GM19452 (cell line): ENCODE data around the gene PDIA6.

ENCODE experiments used
- ATAC-seq: cut with Tn5 transposase; IDR thresholded peaks from one replicate; pipeline ENCODE4 v1.9.1; 2021; ENCODE audit not compliant: unreplicated experiment

Gene PDIA6

DNA sequence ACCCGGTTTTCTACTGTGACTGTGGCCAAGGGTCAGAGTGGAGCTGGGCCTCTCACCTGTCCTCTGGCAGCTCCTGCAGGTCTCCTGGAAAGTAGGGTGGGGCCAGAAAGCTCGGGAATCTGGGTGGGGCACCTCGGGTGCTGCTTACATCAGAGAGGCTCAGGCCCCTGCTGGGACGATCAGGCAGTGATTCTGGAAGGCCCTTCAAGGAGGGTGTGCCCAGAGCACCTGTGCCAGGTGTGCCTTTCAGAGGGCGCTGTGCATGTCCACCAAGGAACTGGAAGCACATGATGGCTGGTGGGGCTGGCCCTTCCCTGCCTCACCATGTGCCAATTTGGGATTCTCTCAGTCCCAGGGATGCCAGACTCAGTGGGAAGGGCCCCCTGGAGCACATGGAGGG is 47.1 kb downstream of the PDIA6 start:
- no peak for ATAC-seq

- ATAC-seq, result no peak
Measured at GRCh38 chr2:10764896-10765295, 47.7 kb downstream of the PDIA6 start.

DNA sequence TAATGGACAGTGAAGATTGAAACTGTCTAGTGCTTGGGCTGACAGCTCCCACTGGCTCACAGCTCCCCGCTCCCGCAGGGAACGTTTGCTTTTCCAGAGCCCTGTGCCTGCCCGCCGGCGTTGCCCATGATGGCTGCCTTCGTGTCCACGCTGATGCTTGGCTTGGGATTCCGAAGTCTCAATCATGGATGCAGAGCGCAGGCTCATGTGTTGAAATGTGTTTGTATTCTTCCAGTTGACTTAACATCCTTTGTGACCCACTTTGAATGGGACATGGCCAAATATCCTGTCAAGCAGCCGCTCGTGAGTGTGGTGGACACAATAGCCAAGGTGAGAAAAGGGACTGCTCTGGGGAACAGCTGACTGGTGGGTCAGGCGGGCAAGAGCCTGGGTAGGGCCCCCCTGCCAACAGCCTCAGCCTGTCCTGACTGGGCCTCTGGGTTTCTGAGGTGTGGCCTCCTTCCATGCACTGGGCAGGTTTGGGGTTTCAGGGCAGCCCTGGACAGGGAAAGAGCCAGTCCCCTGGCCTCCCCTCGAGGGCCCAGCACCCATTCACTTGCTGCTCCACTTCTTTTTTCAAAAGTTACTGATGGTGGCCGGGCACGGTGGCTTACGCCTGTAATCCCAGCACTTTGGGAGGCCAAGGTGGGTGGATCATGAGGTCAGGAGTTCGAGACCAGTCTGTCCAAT is 48.3 kb downstream of the PDIA6 start:
- ATAC-seq, result no peak

DNA sequence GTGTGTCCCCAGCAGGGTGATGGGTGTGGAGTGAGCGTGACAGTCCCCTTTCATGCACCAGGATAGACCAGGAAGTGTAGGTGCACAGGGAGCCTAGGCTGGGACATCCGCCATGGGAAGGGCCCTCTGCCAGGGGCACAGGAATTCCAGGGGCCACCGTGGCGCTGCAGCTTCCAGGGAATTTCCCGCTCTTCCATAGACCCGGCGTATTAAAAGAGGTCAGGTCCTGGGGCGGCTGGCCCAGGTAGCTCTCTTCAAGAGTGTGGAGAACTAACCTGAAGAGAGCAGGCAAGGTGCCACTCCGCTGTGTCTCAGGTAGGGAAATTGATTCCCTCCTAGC is 49.2 kb downstream of the PDIA6 start:
- ATAC-seq, result no peak

GRCh38 chr2:10762651-10763460 is 49.7 kb downstream of the PDIA6 start:
- ATAC-seq, result no peak

GRCh38 chr2:10761591-10761990 is 51.0 kb downstream of the PDIA6 start:
- ATAC-seq, result no peak

- ATAC-seq, result no peak
Measured at GRCh38 chr2:10760794-10761504, 51.6 kb downstream of the PDIA6 start.

DNA sequence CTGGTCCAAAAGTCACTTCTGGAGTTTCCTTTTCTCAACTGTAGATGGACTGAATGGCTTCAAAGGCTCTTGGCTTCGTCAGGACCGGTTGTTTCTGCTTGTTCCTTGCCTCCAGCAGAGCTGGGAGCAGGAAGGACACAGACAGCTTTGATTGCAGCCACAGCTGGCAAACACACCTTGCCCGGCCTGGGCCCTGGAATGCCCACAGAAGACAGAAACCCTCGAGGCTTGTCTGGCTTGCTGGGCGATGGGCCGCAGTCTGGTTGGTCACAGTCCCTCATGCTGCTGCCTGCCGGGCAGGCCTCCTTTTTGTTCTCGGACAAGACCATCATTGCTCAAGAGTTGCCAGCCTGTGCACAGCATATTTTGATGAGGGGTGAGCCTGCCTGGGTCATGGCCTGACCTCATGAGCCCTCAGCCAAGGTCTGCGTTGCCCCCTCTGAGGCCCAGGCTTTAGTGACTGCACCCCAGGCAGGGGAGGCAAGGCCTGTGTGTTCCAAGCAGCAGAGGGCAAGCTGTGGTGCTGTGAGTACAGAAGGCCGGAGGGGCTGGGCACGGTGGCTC is 53.4 kb downstream of the PDIA6 start:
- ATAC-seq, result no peak

DNA sequence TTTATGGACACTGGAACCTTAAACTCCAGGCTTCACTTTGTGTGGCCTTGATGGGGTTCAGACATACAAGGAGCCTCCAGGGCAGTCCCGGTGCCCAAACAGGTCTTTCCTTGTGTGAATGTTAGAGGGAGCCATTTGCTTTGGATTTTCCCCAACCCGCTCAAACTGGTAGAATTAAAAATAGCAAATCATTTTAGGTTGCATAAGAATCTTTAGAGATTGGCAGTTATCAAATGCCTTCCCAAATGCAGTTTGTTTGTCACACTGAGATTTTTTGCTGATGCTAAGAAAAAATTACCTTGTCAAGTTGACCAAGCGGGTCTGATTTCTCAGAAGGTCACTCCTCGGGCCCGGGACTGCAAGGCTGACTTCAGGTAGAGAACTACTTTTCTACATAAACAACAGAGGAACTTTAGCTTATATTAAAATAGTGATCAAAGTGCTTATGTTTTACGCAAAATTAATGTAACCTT is 54.7 kb downstream of the PDIA6 start:
- no peak for ATAC-seq

DNA sequence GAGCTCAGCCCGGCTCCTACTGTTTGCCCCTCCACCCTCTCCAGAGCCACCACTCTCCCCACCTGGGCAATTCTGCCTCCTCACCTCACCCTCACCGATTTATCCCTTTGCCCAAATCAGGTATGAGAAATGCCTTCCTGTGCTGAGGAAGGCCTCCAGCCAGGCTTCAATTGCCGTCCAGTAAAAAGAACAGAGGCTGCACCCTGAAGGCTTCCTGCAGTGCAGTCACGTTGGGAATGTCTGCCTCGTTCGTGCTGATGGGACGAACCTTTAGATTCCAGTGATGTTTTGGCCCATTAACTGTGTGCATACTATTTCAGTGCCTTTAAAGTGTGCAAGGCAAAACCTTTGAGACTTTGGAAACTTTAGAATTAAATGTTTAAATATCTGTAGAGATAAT is 57.0 kb downstream of the PDIA6 start:
- no peak for ATAC-seq

DNA sequence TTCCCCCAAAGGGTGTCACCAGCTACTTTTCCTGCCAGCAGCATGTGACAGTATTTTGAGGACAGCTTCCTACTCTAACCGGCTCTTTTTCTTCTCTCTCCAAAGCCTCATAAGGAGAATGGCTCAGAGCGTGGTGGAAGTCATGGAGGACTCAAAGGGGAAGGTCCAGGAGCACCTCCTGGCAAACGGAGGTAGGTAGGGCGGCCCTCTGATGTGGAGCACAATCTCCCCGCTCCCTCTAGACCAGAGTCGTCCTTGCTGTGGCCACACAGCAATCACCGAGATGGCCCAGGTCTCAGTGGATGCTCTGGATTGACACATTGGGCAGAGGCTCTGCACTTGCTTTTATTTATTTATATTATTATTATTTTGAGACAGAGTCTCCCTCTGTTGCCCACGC is 58.7 kb downstream of the PDIA6 start:
- no peak for ATAC-seq

DNA sequence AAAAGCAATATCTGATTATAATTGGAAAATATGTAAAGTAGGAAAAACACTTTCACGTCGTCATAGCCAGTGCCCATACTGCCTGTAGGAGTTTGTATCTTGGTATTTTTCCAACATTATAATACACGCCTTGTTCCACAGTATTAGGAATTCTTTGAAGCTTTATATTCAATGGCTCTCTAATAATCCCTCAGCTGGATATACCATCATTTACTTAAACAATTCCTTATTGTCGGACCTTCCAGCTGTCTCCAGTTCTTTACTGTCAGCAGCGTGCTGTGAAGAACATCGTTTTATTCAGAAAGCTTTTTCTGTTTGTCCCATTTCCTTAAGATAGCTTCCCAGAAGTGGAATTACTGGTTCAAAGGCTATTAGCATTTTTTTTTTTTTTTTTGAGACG is 59.4 kb downstream of the PDIA6 start:
- ATAC-seq, result no peak

DNA sequence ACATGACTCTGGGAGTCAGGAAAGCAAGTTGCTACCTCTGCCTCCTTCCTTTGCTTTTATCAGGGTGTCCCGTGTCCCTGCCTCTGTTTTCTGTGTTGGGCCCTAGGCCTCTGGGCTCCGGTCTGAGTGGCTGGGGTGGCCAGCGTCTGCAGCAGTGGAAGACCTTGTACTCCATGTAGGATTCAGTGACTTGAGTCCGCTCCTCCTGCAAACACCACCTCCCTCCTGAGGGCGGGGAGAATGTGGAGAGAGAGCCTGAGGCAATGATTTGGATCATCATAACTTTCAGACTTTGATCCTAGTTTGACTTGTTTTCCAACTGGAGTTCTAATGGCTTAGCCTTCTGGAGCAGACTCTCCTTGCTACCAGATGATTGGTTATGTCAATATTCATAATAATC is 60.3 kb downstream of the PDIA6 start:
- no peak for ATAC-seq

DNA sequence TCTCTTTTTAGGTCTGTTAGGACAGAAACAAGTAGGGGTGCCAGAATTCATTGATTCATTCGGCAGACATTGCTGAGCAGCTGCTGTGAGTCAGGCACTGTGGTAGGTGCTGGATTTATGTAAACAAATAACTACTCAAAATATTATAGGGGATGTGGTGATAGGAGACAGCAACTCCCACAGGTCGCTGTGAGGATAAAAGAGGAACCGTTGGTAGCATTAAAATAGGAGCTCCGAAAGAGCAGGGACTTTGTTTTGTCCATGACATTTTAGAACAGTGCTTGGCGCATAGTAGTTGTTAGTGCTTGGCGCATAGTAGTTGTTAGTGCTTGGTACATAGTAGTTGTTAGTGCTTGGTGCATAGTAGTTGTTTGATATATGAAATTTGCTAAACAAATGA is 62.0 kb downstream of the PDIA6 start:
- no peak for ATAC-seq

DNA sequence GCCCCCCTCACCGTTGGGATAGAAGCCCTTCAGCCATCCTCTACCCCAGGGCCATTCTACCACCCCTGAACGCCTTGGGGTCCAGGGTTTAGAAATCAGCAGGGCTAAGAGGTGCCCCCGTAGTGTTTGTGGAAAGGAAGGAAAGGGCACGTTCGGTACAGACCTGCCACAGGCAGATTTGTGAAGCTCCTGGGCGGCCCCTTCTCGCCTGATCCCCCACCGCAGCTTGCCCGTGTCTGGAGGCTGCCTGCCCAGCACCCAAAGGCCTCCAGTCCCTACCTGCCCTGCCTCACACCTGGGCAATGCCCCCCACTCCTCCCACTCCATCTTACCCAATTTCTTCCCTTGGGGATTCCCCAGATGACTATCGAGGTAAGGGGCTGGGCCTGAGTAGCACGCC is 69.9 kb downstream of the PDIA6 start:
- no peak for ATAC-seq

- no peak for ATAC-seq
Measured at GRCh38 chr2:10741139-10741538, 71.4 kb downstream of the PDIA6 start.

GRCh38 chr2:10740226-10740625 is 72.4 kb downstream of the PDIA6 start:
- no peak for ATAC-seq

- no peak for ATAC-seq
Measured at GRCh38 chr2:10738192-10738591, 74.4 kb downstream of the PDIA6 start.

DNA sequence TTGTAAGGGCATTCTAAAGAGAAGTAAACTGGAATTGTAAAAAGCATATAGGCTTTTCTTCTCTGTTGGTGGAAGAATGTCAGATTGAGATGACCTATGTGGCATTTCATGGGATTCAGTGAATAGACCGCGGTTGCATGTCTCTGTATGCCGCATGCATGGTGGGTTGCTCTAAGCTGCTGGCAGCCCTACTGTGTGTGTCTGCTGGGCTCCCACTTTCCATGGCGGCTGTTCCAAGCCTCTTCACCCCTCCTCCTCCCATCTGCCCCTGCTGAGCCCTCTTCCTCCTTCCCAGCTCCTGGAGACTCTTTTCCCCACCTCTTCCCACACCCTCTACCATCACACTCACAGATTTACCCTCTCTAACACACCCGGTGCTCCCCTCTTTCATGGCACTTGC is 78.6 kb downstream of the PDIA6 start:
- ATAC-seq, result no peak

DNA sequence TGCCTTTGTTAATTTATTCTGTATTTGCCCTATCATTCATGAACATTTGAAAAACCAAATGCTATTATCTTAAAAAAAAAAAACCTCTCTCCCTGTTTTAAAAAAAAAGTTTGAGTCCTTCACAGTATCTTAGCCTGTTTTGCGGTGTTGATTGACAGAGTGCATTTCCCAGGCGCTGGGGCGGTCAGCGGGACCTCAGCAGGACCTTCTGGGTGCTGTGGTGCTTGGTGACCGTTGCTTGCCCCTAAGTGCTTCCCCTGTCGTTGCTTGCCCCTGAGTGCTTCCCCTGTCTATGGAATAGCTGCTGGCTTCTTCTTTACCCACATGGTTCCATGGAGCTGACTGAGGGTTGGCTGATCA is 79.0 kb downstream of the PDIA6 start:
- ATAC-seq, result no peak
